ENCODE data around the gene ECHDC1. TPM values are rescaled to one million over a fixed set of nuclear protein-coding genes. Genes with fewer than 3 reads are reported as not detected.

The ECHDC1 gene, protein sequence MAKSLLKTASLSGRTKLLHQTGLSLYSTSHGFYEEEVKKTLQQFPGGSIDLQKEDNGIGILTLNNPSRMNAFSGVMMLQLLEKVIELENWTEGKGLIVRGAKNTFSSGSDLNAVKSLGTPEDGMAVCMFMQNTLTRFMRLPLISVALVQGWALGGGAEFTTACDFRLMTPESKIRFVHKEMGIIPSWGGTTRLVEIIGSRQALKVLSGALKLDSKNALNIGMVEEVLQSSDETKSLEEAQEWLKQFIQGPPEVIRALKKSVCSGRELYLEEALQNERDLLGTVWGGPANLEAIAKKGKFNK
- polyA plus RNA-seq (ENCODE audit: insufficient read length in 10 of 10) = 10 to 100 TPM; 54.4 to 85.3 (median 66.9) TPM
- long read RNA-seq, donor 1, transcript ECHDC1-210 (6 exons, 2,341 nt) = major isoform, 12 of 20 reads
- long read RNA-seq, donor 1, partial matches to known transcripts = 0 of 20 reads
- long read RNA-seq, donor 1, other reads (novel, unspliced or antisense) = 0 of 20 reads
- long read RNA-seq, donor 2, transcript ECHDC1-210 (6 exons, 2,341 nt) = major isoform, 10 of 17 reads
- long read RNA-seq, donor 2, transcript ECHDC1-203 (5 exons, 1,354 nt) = minor isoform, 5 of 17 reads
- long read RNA-seq, donor 2, partial matches to known transcripts = 0 of 17 reads
- long read RNA-seq, donor 2, other reads (novel, unspliced or antisense) = 0 of 17 reads
- long read RNA-seq, donor 3 = 0 reads
- long read RNA-seq, donor 4, partial matches to known transcripts = 17 of 25 reads
- long read RNA-seq, donor 4, other reads (novel, unspliced or antisense) = 0 of 25 reads
- long read RNA-seq, donor 5, transcript ECHDC1-210 (6 exons, 2,341 nt) = major isoform, 11 of 27 reads
- long read RNA-seq, donor 5, transcript ECHDC1-203 (5 exons, 1,354 nt) = minor isoform, 7 of 27 reads
- long read RNA-seq, donor 5, partial matches to known transcripts = 5 of 27 reads
- long read RNA-seq, donor 5, other reads (novel, unspliced or antisense) = 0 of 27 reads
- long read RNA-seq, donor 6, partial matches to known transcripts = 0 of 8 reads
- long read RNA-seq, donor 6, other reads (novel, unspliced or antisense) = 0 of 8 reads
- long read RNA-seq, donor 7, transcript ECHDC1-210 (6 exons, 2,341 nt) = major isoform, 8 of 17 reads
- long read RNA-seq, donor 7, transcript ECHDC1-203 (5 exons, 1,354 nt) = minor isoform, 6 of 17 reads
- long read RNA-seq, donor 7, partial matches to known transcripts = 0 of 17 reads
- long read RNA-seq, donor 7, other reads (novel, unspliced or antisense) = 0 of 17 reads
- long read RNA-seq, donor 8, transcript ECHDC1-203 (5 exons, 1,354 nt) = minor isoform, 5 of 21 reads
- long read RNA-seq, donor 8, transcript ECHDC1-210 (6 exons, 2,341 nt) = major isoform, 7 of 21 reads
- long read RNA-seq, donor 8, partial matches to known transcripts = 7 of 21 reads
- long read RNA-seq, donor 8, other reads (novel, unspliced or antisense) = 0 of 21 reads
- long read RNA-seq, donor 9, partial matches to known transcripts = 0 of 1 reads
- long read RNA-seq, donor 9, other reads (novel, unspliced or antisense) = 0 of 1 reads

DNA sequence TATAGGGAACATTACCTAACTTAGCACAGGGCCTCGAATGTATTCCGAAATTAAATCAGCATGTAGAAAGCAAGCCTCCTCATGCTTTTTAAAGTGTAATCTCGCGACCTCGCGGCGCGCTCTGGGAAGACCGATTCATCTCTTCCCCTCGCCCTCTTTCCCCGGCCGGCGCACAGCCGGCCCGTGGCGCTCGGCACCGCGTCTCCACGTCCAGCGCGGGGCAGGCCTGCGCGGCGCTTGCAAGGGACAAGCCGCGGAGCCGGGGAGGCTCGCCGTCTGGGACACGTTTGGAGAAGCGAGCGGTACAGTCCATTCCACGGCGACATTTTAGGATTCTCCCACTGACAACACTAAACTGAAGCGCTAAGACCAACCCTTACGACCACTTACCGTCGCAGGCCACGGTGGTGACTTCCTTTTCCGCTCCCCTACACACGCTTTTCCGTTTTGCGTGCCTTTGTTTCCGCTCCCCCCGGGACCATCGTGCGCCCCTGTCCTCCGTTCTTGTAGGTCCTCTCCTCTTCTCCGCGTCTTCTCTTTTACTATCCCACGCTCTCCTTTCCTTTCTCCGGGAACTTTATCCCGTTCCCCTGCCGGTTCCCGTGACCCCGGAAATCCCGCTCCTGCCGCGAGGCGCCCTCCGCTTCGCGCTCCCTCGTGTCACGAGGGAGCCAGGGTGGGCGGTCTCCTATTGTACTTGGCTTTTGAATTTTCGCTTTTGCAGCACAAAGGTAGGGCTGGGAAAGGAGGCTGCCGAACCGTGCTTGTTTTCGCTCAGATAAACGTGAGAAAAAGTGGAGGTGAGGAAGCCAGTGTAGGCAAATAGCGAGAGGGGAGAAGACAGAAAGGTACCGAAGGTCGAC, at the start of gene ECHDC1:
Gene ECHDC1 (minus strand): TSS at position 664 of the 863 bp plus-strand sequence. CDS start 12,581 bp downstream, outside the sequence.
- peak; percentile 72 to 95 (median 85) for DNase-seq

DNA sequence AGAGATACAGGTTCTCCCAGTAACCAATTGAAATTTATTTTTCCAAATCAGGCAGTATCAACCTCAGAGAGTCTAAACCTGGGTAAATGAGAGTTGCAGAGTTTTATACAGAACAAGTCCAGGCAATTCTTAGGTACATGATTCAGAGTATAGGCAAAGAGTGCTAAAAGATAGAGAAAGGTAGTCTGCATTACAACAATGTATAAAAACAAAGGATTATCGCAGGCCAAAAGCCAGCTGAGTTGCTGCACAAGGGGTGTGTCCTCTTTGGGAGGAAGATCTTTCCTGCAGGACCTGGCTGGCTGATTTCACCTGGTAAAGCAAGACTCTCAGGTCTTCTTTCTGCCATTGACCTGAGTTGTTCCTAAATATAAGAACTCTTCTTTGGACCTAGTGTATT, 48.9 kb upstream of the ECHDC1 start:
- no peak for DNase-seq

DNA sequence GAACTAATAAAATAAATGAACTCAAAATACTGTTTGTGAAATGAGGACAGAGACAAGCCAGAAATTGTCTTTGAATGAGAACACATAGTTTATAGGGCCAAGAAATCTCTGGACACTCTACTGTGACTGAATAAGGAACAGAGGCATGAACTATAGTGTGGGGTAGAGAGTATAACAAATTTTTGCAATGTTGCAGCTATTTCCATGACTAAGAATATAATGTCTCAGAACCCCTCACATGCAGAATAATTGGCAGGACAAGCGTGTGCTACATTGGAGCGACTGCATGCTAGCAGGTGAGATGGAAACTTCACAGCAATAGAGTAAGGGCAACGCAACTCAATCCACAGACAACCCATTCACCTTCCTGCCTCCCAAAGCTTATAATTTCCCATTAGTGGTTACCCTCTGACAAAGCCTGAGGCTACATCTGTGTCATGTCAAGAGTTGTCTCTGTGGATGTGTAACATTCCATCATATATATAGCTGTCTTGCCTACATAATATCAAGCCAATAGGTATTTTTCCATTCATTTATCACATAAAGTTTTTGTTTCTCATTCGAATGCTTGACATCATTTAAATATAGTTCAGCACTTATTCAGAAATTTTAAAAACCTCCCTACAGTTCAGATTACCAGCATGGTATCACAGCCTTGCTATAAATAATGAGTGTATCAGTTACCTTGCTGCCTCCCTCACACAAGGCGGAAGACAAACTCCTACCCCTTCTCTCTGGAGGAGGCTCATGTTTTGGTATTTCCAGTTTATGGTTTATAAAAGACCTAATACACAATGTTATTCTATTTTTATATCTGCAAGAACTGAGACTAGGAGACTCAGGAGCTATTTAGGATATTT, 47.9 kb upstream of the ECHDC1 start:
- peak; percentile 69 to 91 (median 72) for DNase-seq

DNA sequence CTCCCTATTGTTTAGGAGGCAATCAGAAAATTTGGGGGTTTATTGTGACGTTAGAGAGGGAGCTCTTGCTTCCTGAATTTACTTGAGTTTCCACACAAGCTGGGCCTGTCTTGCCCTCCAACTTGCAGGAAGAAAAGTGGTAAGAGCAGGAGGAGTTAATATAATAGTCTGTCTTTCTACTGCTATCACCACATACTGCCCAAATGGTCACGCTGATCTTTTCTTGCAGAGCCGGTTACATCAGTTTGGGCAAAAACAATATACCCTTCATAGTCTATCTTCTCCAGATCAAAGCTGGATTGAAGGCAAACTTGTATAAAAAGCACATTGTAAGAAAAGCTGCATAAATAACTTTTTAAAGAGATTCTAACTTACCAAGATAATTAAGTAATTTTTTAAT, 46.3 kb upstream of the ECHDC1 start:
- no peak for DNase-seq

DNA sequence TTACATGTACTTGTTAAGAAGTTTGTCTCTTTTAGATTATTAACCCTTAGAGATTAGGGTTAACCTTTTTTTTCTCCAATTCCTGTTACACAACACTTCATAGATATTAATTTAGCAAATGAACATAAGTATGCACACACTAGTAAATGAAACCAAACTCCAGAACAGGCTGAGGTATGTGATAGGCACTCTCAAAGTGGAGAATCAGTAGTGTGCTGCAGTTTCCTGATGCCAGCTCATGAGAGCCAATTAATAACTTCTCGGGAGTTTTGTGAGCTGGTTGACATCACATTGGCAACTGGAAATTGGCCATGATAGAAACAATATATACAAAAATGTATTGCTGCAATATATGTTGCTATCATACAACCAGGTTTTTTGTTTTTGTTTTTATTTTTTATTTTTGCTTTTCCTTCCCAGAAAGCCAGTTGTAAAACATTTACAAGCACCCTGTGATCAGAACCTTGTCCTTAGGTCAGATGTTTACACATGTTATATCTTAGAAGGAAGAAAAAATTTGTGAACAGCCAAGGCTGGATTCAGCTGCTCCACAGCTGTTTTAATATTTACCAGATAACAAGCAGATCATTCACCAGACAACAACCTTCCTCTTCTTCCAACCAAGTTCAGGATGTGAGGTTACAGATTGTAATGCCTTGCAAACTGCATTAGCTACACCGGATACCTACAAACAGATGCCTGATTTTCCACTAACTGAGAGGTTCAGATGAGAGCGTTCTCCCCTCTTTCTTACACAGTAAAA, 42.4 kb upstream of the ECHDC1 start:
- peak in 2 of 3 donors; percentile 43 to 79 for DNase-seq

DNA sequence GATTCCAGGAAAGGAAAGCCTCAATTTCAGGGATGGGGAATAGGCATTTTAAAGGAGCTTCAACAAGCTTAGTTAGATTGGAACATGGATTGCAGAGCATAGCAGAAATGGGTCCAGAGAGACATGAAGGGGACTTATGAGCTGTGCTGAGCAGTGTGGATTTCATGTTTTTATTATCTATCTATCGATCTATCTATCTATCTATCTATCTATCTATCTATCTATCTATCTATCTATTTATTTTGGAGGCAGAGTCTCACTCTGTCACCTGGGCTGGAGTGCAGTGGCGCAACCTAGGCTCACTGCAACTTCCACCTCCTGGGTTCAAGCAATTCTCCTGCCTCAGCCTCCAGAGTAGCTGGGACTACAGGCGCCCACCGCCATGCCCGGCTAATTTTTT, 41.4 kb upstream of the ECHDC1 start:
- peak in 1 of 3 donors; percentile 32 for DNase-seq

DNA sequence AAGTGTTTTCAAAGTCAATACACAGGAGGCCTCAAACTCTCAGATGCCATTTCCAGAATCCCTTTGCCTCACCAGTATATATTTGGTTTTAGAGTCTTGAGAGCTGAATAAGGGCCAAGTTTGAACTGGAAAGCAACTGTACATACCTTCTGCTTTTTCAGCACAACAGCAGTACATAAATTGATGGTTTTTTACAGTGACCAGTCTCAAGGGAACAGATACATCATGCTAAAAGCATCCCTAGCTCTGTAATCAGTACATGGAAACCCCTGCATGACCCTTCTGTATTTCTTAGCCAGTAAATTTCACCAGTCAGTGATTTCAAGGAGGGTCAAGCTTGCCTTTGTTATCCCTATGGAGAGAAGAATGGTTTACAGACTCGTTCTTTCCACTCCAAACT, 40.6 kb upstream of the ECHDC1 start:
- peak; percentile 67 to 93 (median 84) for DNase-seq

DNA sequence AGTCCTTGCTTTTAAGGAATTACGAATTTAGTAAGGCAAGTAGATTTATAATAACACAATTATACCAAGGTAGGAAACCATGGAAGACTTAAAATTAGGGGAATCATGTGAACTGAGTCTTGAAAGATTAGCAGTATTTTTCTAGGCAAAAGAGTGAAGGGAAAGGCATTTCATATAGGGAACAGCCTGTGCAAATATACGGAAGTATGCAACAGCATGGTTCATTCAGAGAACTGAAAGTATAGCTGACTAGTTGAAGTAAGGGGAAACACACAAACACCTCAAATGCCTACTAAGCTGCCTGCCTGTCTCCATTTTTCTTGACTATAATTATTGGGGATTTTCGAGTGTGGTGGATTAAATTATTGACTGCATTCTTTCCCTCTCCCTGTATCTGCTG, 39.0 kb upstream of the ECHDC1 start:
- DNase-seq = no peak

DNA sequence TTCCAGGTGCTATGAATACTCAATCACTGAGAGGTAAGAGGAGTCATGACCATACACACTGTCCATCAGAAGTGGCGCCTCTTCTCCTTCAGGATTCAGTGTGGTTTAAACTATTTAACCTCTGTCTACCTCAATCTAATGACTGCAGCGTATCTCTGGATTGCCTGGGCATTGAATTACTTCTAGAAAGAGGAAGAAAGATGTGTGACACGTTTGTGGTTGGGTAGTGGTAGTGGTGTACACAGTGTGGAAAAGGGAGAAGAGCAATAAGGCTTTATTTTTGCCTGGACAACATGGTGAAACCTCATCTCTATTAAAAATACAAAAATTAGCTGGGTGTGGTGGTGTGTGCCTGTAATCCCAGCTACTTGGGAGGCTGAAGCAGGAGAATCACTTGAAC, 38.0 kb upstream of the ECHDC1 start:
- no peak for DNase-seq

DNA sequence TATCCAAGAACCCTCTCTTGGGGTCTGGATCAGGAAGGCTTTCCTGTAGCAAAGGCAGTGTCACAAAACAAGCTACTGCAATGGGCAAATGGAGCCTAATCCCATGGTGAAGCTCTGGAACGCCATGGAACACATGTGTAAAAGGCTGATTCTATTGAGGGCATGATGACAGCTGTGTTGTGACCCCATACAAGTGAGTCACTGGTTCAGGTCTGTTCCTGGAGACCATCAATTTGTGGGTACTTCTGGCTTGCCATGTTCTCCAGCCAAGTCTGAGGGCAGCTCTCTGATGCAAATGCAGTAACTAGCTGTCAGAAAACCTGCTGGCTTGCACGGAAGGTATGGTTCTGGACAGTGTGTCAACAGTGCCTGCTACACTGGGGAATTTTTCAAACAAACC, 33.3 kb upstream of the ECHDC1 start:
- DNase-seq = no peak

DNA sequence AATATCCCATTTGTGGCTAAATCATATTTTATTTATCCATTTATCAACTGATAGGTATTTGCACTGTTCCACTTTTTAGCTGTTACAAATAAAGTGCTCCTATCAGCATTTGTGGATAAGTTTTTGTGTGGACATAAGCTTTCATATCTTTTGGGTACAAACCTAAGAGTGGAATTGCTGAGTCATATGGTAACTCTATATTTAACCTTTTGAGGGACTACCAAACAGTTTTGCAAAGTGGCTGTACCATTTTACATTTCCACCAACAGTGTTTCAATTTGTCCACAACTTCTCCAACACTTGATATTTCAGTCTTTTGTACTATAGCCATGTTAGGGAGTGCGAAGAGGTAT, 23.6 kb upstream of the ECHDC1 start:
- DNase-seq = no peak

DNA sequence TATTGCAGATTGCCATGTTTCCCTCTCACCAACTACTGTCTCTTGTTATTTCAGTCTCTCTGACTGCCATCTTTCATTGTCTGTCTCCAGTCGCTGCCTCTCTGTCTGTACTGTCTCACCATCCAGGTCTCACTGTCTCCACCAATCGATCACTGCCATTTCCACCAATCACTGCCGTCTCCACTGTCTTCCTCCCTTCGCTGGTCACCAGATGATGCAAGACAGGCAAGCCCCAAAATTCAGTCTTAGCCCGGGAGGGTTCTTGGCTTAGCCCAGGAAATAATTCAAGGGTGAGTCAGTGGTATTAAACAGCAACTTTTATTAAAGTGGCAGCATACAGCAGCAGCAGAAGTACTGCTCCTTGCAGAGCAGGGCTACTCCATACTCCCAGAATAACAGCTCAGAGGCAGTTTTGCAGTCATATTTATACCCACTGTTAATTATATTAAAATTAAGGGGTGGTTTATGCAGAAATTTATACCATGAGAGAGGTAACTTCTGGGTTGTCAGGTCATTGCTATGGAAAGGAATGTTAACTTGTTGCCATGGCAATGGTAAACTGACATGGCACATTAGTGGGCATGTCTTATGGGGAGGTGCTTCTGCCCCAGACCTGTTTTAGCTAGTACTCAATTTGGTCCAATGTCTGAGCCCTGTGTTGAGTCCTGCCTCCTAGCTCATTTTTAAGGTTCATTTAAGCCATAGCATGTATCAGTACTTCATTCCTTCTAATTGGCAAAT, 23.0 kb upstream of the ECHDC1 start:
- DNase-seq = peak in 1 of 3 donors; percentile 91

DNA sequence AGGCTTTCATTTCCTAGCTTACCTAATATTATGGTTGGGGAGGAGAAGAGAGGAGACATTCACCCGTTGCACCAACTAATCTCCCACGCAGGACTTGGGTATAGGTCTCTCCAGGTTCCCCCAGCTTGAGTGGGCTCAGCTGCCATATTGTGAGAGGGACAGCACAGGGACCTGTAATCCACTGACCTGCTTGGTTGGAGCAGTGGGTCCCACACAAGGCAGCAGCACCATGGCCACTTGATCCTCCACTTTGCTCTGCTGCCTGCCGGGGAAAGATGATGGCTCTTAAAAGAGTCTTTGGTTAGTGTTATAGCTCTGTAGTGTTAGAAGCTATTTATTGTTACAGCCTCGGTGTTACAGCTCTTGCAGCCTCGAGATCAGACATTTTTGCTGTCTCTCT, 22.5 kb upstream of the ECHDC1 start:
- DNase-seq = no peak

DNA sequence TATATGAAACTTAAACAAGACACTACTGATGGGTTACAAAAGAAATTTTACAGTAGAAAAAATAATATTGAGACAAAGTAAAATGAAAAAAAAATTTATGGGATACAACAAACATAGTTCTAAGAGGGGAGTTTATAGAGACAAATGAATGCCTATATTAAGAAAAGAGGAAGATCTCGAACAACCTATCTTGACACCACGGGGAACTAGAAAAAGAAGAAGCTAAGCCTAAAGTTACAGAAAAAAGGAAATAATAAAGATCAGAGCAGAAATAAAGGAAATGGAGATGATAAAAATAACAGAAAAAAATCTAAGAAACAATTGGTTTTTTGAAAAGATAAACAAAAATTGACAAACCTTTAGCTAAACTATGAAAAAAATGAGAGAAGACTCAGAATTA, 9.1 kb upstream of the ECHDC1 start:
- DNase-seq = no peak

DNA sequence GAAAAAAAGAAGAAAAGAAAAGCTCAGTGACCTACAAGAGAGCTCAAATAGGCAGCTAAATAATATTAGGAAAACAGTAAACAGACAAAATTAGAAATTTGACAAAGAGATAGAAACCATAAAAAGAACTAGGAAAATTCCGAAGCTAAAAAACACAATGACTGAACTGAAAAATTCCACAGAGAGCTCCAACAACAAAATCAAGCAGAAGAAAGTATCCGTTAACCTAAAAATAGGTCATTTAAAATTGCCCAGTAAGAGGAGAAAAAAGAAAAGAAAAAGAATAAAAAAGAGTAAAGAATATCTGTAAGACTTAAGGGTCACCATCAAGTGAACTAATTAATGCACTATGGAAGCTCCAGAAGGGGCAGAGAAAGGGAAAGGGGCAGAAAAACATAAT, 6.6 kb upstream of the ECHDC1 start:
- DNase-seq = no peak

DNA sequence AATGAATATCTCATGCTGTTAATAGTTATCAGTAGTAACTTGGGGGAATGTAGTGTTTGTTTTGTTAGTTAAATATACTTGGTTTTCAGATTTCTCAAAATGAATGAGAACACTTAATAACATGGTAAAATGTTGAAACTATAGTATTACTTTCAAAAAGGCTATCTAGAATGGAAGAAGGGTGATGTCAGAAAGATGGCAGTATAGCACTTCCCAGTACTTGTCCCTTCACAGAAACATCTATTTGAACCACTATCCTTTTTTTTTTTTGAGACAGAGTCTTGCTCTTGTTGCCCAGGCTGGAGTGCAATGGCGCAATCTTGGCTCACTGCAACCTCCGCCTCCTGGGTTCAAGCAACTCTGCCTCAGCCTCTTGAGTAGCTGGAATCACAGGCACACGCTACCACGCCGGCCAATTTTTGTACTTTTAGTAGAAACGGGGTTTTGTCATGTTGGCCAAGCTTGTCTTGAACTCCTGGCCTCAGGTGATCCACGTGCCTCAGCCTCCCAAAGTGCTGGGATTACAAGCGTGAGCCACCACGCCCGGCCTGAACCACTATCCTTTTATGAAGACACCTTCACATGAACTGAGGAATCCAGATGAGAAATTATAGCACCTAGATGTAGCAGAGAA, 4.7 kb upstream of the ECHDC1 start:
- no peak for DNase-seq

DNA sequence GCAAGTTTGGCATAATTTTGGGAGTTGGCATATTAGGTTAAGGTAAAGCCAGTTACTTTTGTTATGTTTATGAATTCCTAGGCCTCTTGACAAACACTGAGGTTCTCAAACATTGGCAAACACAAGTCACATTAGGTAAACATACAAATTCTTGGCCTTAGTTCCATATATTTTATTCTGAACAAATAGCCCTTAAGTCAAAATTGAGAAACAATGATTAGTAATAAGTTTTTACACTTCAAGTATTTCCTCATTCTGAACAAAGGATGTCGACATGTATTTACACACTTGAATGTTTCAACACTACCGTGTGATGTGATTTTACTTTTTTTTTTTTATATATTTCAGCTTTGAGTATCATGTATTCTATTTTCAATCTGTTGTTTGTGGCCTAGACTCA, 3.8 kb upstream of the ECHDC1 start:
- no peak for DNase-seq

Data from muscle of back (tissue), 13 donors.